H1 (cell line): ENCODE results near the gene INPPL1.

Experiments used
- KDM1A ChIP-seq: fragments of 200-600, 300-600 bp; sonication (generic); IDR thresholded peaks from 2 replicates; pipeline ENCODE4 v1.7.1; 2016; ENCODE audit warnings: mild to moderate bottlenecking, low read length, borderline replicate concordance
- POLR2A ChIP-seq, 2 experiments: IDR thresholded peaks; 1 replicate in 1 of 2; 2 replicates in 1 of 2; pipeline ENCODE4 v1.6.1; 2011; ENCODE audit warnings: low read depth in 2 of 2, low read length in 2 of 2, mild to moderate bottlenecking in 2 of 2; ENCODE audit errors: control extremely low read depth in 1 of 2
- RBBP5 ChIP-seq: IDR thresholded peaks from 2 replicates; pipeline ENCODE4 v1.7.1; 2012; ENCODE audit warnings: low read depth, mild to moderate bottlenecking, inconsistent platforms, low read length, moderate library complexity, borderline replicate concordance
- RNF2 ChIP-seq: fragments of 200-900, 300-1000 bp; sonication (generic); IDR thresholded peaks from 2 replicates; pipeline ENCODE4 v1.7.1; 2016; ENCODE audit warnings: borderline replicate concordance, low read depth, mild to moderate bottlenecking, antibody characterized with exemption, low read length; ENCODE audit not compliant: poor library complexity, severe bottlenecking; ENCODE audit errors: missing control alignments
- TF ChIP-seq, protein P1 (sequence below): fragments of 300-600 bp; sonication (generic); IDR thresholded peaks from 2 replicates; pipeline ENCODE4 v1.7.1; 2012; ENCODE audit warnings: low read length, moderate library complexity, mild to moderate bottlenecking, inconsistent platforms; ENCODE audit not compliant: insufficient replicate concordance
- TF ChIP-seq, protein P2 (sequence below), 3 experiments: IDR thresholded peaks; 1 replicate in 2 of 3; 2 replicates in 1 of 3; pipeline versions ENCODE4 v1.5.1 to v1.6.1; 2011; ENCODE audit warnings: low read length in 3 of 3, mild to moderate bottlenecking in 3 of 3, inconsistent platforms in 2 of 3, low read depth in 1 of 3, moderate library complexity in 1 of 3; ENCODE audit not compliant: insufficient read depth in 1 of 3; ENCODE audit errors: control extremely low read depth in 1 of 3

DNA sequence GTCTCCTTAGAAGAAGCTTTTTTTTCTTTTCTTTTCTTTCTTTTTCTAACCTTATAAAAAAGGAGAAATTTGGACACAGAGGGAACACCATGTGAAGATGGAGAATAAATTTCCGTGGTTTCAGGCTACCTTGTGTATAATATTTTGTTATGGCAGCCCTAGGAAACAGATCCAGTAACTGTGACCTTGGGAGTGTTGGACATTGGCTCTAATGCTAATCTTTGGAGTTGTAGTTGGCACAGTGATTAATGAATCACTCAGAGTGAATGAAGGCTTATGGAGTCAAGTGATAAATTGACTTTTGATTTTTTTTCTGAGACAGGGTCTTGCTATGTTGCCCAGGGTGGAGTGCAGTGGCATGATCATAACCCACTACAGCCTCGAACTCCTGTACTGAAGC, 34.9 kb downstream of the INPPL1 start:
- TF ChIP-seq RBBP5 (no peak), RNF2 (no peak), POLR2A (IDR thresholded peaks at IDR 0.05; ENCODE audit: control extremely low read depth in 1 of 2, low read depth in 2 of 2, low read length in 2 of 2) (no peak), KDM1A (0 out of 2 replicates have a peak, but pooled peaks have one; percentile 44)
- TF ChIP-seq, protein P1, sequence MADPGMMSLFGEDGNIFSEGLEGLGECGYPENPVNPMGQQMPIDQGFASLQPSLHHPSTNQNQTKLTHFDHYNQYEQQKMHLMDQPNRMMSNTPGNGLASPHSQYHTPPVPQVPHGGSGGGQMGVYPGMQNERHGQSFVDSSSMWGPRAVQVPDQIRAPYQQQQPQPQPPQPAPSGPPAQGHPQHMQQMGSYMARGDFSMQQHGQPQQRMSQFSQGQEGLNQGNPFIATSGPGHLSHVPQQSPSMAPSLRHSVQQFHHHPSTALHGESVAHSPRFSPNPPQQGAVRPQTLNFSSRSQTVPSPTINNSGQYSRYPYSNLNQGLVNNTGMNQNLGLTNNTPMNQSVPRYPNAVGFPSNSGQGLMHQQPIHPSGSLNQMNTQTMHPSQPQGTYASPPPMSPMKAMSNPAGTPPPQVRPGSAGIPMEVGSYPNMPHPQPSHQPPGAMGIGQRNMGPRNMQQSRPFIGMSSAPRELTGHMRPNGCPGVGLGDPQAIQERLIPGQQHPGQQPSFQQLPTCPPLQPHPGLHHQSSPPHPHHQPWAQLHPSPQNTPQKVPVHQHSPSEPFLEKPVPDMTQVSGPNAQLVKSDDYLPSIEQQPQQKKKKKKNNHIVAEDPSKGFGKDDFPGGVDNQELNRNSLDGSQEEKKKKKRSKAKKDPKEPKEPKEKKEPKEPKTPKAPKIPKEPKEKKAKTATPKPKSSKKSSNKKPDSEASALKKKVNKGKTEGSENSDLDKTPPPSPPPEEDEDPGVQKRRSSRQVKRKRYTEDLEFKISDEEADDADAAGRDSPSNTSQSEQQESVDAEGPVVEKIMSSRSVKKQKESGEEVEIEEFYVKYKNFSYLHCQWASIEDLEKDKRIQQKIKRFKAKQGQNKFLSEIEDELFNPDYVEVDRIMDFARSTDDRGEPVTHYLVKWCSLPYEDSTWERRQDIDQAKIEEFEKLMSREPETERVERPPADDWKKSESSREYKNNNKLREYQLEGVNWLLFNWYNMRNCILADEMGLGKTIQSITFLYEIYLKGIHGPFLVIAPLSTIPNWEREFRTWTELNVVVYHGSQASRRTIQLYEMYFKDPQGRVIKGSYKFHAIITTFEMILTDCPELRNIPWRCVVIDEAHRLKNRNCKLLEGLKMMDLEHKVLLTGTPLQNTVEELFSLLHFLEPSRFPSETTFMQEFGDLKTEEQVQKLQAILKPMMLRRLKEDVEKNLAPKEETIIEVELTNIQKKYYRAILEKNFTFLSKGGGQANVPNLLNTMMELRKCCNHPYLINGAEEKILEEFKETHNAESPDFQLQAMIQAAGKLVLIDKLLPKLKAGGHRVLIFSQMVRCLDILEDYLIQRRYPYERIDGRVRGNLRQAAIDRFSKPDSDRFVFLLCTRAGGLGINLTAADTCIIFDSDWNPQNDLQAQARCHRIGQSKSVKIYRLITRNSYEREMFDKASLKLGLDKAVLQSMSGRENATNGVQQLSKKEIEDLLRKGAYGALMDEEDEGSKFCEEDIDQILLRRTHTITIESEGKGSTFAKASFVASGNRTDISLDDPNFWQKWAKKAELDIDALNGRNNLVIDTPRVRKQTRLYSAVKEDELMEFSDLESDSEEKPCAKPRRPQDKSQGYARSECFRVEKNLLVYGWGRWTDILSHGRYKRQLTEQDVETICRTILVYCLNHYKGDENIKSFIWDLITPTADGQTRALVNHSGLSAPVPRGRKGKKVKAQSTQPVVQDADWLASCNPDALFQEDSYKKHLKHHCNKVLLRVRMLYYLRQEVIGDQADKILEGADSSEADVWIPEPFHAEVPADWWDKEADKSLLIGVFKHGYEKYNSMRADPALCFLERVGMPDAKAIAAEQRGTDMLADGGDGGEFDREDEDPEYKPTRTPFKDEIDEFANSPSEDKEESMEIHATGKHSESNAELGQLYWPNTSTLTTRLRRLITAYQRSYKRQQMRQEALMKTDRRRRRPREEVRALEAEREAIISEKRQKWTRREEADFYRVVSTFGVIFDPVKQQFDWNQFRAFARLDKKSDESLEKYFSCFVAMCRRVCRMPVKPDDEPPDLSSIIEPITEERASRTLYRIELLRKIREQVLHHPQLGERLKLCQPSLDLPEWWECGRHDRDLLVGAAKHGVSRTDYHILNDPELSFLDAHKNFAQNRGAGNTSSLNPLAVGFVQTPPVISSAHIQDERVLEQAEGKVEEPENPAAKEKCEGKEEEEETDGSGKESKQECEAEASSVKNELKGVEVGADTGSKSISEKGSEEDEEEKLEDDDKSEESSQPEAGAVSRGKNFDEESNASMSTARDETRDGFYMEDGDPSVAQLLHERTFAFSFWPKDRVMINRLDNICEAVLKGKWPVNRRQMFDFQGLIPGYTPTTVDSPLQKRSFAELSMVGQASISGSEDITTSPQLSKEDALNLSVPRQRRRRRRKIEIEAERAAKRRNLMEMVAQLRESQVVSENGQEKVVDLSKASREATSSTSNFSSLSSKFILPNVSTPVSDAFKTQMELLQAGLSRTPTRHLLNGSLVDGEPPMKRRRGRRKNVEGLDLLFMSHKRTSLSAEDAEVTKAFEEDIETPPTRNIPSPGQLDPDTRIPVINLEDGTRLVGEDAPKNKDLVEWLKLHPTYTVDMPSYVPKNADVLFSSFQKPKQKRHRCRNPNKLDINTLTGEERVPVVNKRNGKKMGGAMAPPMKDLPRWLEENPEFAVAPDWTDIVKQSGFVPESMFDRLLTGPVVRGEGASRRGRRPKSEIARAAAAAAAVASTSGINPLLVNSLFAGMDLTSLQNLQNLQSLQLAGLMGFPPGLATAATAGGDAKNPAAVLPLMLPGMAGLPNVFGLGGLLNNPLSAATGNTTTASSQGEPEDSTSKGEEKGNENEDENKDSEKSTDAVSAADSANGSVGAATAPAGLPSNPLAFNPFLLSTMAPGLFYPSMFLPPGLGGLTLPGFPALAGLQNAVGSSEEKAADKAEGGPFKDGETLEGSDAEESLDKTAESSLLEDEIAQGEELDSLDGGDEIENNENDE: no peak
- TF ChIP-seq, protein P2, sequence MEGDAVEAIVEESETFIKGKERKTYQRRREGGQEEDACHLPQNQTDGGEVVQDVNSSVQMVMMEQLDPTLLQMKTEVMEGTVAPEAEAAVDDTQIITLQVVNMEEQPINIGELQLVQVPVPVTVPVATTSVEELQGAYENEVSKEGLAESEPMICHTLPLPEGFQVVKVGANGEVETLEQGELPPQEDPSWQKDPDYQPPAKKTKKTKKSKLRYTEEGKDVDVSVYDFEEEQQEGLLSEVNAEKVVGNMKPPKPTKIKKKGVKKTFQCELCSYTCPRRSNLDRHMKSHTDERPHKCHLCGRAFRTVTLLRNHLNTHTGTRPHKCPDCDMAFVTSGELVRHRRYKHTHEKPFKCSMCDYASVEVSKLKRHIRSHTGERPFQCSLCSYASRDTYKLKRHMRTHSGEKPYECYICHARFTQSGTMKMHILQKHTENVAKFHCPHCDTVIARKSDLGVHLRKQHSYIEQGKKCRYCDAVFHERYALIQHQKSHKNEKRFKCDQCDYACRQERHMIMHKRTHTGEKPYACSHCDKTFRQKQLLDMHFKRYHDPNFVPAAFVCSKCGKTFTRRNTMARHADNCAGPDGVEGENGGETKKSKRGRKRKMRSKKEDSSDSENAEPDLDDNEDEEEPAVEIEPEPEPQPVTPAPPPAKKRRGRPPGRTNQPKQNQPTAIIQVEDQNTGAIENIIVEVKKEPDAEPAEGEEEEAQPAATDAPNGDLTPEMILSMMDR (IDR thresholded peaks at IDR 0.05; ENCODE audit: control extremely low read depth in 1 of 3, insufficient read depth in 1 of 3, low read depth in 1 of 3, low read length in 3 of 3): no peak
